Measurements from ENCODE around the gene IL1R1. TPM values are rescaled to one million over a fixed set of nuclear protein-coding genes. Genes with fewer than 3 reads are reported as not detected.

IL1R1 gene
- total and polyA plus RNA-seq, 10 of the 15 experiments (the other 5 are each of a cell fraction or from before 2014, with no cell fraction given), result 0.17 to 13.2 (median 0.53) TPM

DNA sequence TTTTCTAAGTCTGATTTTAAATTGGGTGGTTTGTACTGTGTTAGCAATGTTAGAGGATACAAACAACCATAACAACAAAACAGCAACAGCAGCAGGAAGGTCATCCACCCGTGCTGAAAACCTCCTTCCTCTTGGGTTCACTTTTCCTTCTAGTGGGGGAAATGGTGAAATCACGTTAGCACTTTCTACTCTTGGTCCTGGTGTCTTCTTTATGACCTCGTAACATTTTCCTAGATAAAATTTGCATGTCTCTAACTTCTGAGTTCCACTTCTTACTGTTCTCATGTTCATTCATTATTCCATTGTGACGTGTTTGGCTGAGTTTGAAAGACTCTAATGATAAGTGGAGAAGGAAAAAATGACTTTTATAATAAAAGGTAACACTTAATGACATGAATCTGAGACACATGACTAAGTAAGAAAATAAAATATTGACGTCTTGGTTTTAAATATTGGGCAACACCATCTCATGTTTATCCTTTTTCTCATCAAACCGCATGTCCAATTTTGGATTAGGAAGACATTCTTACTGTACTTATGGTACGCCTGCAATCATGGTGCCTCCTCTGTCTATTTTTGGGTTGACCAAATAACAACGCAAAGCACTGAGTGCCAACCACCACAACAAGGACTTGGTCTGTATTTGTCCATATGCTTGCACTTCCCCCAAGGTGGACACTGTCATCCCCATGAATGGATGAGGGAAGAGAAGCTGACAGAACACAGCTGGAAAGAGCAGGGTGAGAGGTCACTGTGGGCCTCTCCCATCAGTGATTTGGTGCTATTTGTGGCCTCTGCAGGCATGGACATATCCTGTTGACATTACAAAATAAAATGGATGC lies 25.7 kb upstream of the IL1R1 start (continued):
- TF ChIP-seq SMAD1 (IDR thresholded peaks at IDR 0.05; ENCODE audit: low read depth, partially characterized antibody), result no peak

- FAIRE-seq, result no peak
- ChIA-PET RAD21 (ENCODE audit: unreplicated experiment) (interaction anchor here (1.0 to 1.1 kb wide), 3 partner anchors 11 to 92 kb away, joined by 3 to 4 read pairs (median 3); no protein-coding TSS in a partner anchor), POLR2A (interaction anchor here (0.8 kb wide), 1 partner anchor 10 kb away, joined by 3 read pairs; no protein-coding TSS in a partner anchor), SMC1A (ENCODE audit: uncharacterized antibody, unreplicated experiment) (interaction anchor here (0.8 to 3.2 kb wide), 11 partner anchors 8 to 123 kb away, joined by 3 to 12 read pairs (median 3); no protein-coding TSS in a partner anchor), CTCF (interaction anchor here (0.6 to 2.5 kb wide), 8 partner anchors 9 to 123 kb away, joined by 3 to 9 read pairs (median 4); no protein-coding TSS in a partner anchor)
- no peaks in the 10 kb centered on the region for H3K27me3 ChIP-seq (replicated peaks in 1 of 2; ENCODE audit: control insufficient read depth in 2 of 2, insufficient read depth in 2 of 2, low read length in 1 of 2)
- no peaks in the 10 kb centered on the region for H3K36me3 ChIP-seq (ENCODE audit: control insufficient read depth in 2 of 2, insufficient read depth in 2 of 2, low read length in 1 of 2)
- H3K9me3 ChIP-seq (replicated peaks; ENCODE audit: control insufficient read depth, insufficient read depth, low read length), result no peaks in the 10 kb centered on the region; the same call in 2 of the 3 replicates
- ATAC-seq, result no peak
- no peaks in the 10 kb centered on the region for H3K79me2 ChIP-seq (ENCODE audit: control insufficient read depth, insufficient read depth, low read length)
- TF ChIP-seq RUNX3 (IDR thresholded peaks at IDR 0.05; ENCODE audit: low read length) (no peak), SMARCA5 (IDR thresholded peaks at IDR 0.05) (no peak), CHD1 (IDR thresholded peaks at IDR 0.05; ENCODE audit: low read depth, low read length) (no peak), POLR2AphosphoS5 (IDR thresholded peaks at IDR 0.05; ENCODE audit: low read length) (no peak), RFX5 (IDR thresholded peaks at IDR 0.05; ENCODE audit: low read depth, low read length) (no peak), ZNF274 (IDR thresholded peaks at IDR 0.05; ENCODE audit: insufficient read depth, insufficient read length) (no peak), SP1 (IDR thresholded peaks at IDR 0.05; ENCODE audit: low read depth, low read length) (no peak), SREBF2 (IDR thresholded peaks at IDR 0.05; ENCODE audit: low read length) (no peak), LARP7 (IDR thresholded peaks at IDR 0.05) (no peak), POLR2A (IDR thresholded peaks at IDR 0.05; ENCODE audit: low read depth, low read length) (no peak), TCF7 (IDR thresholded peaks at IDR 0.05; ENCODE audit: borderline replicate concordance) (no peak)
- no peak overlapping the region for H3K27ac ChIP-seq (ENCODE audit: control insufficient read depth, insufficient read depth)
- H2AFZ ChIP-seq (ENCODE audit: control insufficient read depth, low read depth, low read length), result no peak overlapping the region
- DNase-seq (ENCODE audit: low read depth, low spot score), result no peak
- no peak overlapping the region for H3K9ac ChIP-seq (ENCODE audit: control insufficient read depth, insufficient read depth, low read length)
- H3K4me2 ChIP-seq (ENCODE audit: control insufficient read depth, insufficient read depth), result no peak overlapping the region
- BruUV-seq (replicated peaks), result no TSS peak
- in situ Hi-C loops (cut with MboI) (no loop called here), intact Hi-C loops (cut with micrococcal nuclease; ENCODE audit: unreplicated experiment) (loop anchor here (10.0 kb wide), 1 partner anchor 247 kb away; no protein-coding TSS in a partner anchor)
- no peak overlapping the region for H3K4me3 ChIP-seq
- H3K4me1 ChIP-seq (ENCODE audit: control insufficient read depth, insufficient read depth, low read length), result peaks cover 8% of the 10 kb centered on the region
- WGBS (ENCODE audit: insufficient coverage, insufficient replicate concordance, low lambda C conversion rate, missing lambda C conversion rate), result 80% methylated on average over 6 of the region's 6 CpGs
- no peaks in the 10 kb centered on the region for H4K20me1 ChIP-seq (ENCODE audit: control insufficient read depth, insufficient read depth)
Observed at GRCh38 chr2:102117472-102117858, 25.1 kb upstream of the IL1R1 start.
